Measurements from ENCODE around the gene CLCN7. TPM values are rescaled to one million over a fixed set of nuclear protein-coding genes. Genes with fewer than 3 reads are reported as not detected.

The CLCN7 gene
- total RNA-seq, 2 donors from 2014 or later = 51.9 to 108 TPM

DNA sequence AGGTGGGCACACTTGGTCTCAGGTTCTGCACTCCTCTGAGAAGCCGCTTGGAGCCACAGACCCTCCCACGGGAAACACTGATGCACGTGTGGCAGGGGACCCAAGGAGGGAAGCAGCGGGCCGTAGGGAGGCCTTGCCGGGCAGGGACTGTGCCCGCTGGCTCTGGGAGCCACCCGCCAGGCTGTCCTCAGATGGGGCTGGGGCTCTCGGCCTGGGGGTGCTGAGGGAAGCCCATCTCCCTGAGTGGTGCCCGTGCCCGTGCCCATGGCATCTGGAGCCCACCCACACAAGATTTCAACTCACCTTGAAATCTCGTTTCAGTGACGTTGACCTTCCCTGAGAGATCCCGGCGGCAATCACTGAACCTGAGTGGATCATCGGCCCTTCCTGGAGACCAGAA is 17.9 kb downstream of the CLCN7 start:
- Histone ChIP-seq H3K9me3 (no peaks in the 10 kb centered on the region), H3K27ac (no peak overlapping the region), H3K36me3 (peaks cover 9 to 26% of the 10 kb centered on the region in 2 donors), H3K27me3 (replicated peaks; ENCODE audit: insufficient read depth) (no peaks in the 10 kb centered on the region), H3K4me3 (no peak overlapping the region), H3K4me1 (replicated peaks) (no peaks in the 10 kb centered on the region)
- TF ChIP-seq POLR2A (IDR thresholded peaks at IDR 0.05) (no peak), POLR2AphosphoS5 (IDR thresholded peaks at IDR 0.05) (no peak)
- TF ChIP-seq, protein P1, sequence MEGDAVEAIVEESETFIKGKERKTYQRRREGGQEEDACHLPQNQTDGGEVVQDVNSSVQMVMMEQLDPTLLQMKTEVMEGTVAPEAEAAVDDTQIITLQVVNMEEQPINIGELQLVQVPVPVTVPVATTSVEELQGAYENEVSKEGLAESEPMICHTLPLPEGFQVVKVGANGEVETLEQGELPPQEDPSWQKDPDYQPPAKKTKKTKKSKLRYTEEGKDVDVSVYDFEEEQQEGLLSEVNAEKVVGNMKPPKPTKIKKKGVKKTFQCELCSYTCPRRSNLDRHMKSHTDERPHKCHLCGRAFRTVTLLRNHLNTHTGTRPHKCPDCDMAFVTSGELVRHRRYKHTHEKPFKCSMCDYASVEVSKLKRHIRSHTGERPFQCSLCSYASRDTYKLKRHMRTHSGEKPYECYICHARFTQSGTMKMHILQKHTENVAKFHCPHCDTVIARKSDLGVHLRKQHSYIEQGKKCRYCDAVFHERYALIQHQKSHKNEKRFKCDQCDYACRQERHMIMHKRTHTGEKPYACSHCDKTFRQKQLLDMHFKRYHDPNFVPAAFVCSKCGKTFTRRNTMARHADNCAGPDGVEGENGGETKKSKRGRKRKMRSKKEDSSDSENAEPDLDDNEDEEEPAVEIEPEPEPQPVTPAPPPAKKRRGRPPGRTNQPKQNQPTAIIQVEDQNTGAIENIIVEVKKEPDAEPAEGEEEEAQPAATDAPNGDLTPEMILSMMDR (IDR thresholded peaks at IDR 0.05) = no peak
- 93% methylated on average over 16 of the region's 16 CpGs for WGBS
- intact Hi-C loops (cut with DNase I) = no loop called here
- no peak for DNase-seq (ENCODE audit: low spot score)

DNA sequence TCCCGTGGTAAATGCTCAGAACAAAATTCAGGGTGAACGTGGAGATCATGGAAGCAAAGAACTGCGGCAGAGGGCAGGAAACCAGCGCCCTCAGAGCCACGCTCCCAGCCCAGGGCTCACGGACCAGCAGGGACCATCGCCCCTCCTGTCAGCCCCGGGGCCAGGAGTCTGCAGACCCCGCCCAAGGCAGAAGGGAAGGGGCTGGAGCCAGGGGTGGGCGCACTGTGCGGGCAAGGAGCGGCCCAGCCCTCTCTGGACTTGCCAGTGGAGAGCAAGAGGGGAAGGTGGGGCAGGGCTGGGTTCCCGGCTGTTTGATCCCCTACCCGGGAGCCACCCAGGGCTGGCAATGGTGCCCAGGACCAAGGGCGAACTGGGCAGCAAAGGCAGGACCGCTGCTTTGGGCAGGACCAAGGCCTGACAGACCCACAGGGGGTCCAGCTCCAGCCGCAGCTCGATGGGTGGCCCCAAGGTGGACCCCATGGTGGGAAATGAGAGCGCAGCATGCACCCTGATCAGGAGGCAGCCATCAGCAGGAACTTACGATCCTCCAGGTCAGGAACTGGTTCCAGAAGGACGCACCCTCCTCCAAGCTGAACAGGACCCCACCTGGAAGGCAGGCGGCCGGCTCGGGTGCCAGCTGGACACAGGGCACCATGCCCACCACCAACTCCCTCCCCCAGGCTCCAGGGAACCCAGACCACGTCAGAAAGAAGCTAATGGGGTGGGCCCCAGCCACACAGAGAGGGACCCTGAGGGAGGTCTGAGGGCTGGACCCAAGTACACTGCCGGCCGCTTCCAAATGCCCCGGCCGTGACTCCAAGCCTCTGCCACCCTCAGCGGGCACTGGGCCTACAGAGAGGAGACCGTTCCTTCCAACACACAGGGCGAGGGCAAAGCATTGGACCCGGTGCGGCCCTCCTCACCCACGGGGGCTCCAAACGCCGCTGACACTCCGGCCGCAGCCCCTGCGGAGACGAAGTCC is 19.3 kb downstream of the CLCN7 start:
- Histone ChIP-seq H3K27ac (no peak overlapping the region), H3K9me3 (no peaks in the 10 kb centered on the region), H3K27me3 (replicated peaks; ENCODE audit: insufficient read depth) (no peaks in the 10 kb centered on the region), H3K36me3 (peaks cover 9 to 26% of the 10 kb centered on the region in 2 donors), H3K4me1 (replicated peaks) (no peaks in the 10 kb centered on the region), H3K4me3 (no peak overlapping the region)
- TF ChIP-seq POLR2AphosphoS5 (IDR thresholded peaks at IDR 0.05) = no peak
- no peak for DNase-seq (ENCODE audit: low spot score)
- 93% methylated on average over 37 of the region's 41 CpGs for WGBS
- intact Hi-C loops (cut with DNase I) = no loop called here

DNA sequence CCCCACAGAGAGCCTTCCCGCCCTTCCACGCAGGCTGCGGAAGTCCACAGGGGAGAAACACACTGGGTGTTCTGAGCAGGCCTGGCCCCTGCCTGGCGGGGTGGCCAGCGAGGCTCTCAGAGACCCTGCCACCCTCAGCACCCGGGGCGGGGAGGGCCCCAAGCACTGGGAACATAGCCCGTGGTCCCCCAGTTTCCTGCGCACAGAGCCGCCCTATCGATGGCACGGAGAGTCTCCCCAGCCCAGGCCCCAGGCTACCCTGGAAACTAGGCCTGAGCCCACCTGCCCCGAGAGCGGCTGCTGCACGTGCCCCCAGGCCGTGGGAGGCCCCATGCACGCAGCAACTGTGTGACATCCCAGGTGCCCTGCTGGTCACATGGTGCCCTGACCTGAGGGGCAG is 20.3 kb downstream of the CLCN7 start:
- no peak overlapping the region for H3K4me3 ChIP-seq
- 91% methylated on average over 16 of the region's 17 CpGs for WGBS
- H3K9me3 ChIP-seq = no peaks in the 10 kb centered on the region
- H3K4me1 ChIP-seq (replicated peaks) = no peaks in the 10 kb centered on the region
- intact Hi-C loops (cut with DNase I) = no loop called here
- H3K36me3 ChIP-seq = peaks cover 9 to 26% of the 10 kb centered on the region in 2 donors
- TF ChIP-seq, protein P1 (IDR thresholded peaks at IDR 0.05) = no peak
- H3K27ac ChIP-seq = no peak overlapping the region
- no peak for DNase-seq (ENCODE audit: low spot score)
- no peaks in the 10 kb centered on the region for H3K27me3 ChIP-seq (replicated peaks; ENCODE audit: insufficient read depth)

DNA sequence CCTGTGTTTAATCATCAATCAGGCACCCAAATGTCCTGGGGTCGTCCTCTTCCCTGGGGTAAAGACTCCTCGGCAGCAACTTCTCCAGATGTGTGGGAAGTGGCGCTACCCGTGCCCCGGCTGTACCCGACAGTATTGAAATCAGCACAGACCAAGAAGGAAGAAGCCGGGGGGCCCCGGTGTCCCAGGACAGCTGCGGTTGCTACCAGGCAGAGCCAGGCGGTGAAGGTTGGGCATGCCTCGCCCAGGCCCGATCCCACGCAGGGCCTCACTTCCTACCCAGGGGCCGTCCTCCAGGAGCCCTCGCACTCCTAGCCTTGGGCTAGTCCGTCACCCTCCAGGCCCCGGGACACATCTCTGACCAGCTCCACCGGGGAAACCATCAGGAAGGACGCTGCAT is 21.5 kb downstream of the CLCN7 start:
- Histone ChIP-seq H3K27ac (no peak overlapping the region), H3K4me1 (replicated peaks) (no peaks in the 10 kb centered on the region), H3K36me3 (peaks cover 9 to 26% of the 10 kb centered on the region in 2 donors), H3K9me3 (no peaks in the 10 kb centered on the region), H3K4me3 (no peak overlapping the region), H3K27me3 (replicated peaks; ENCODE audit: insufficient read depth) (no peaks in the 10 kb centered on the region)
- no peak for DNase-seq (ENCODE audit: low spot score)
- TF ChIP-seq POLR2A (IDR thresholded peaks at IDR 0.05) = no peak
- TF ChIP-seq, protein P1 (IDR thresholded peaks at IDR 0.05) = no peak
- TF ChIP-seq POLR2AphosphoS5 (IDR thresholded peaks at IDR 0.05) = no peak
- 91% methylated on average over 16 of the region's 19 CpGs for WGBS
- intact Hi-C loops (cut with DNase I) = no loop called here

DNA sequence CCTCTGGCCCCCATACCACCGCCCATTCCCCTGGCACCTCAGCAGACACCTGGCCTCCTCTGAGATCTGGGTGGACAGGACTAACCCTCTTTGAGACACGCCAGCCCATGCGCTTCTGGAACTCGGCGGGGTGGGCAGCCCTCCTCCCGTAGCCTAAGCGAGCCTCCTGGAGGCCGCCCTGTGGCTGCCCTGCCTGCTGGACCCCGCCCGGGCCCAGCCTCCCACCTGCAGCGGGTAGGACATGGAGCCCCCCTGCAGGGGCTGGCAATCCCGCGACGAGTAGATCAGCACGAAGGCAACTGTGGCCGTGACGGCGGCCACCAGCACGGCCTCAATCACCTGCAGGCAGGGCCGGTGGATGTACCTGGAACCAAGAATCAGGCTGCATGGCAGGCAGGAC is 22.3 kb downstream of the CLCN7 start:
- Histone ChIP-seq H3K36me3 (peaks cover 9 to 26% of the 10 kb centered on the region in 2 donors), H3K27me3 (replicated peaks; ENCODE audit: insufficient read depth) (no peaks in the 10 kb centered on the region), H3K4me3 (no peak overlapping the region), H3K9me3 (no peaks in the 10 kb centered on the region), H3K4me1 (replicated peaks) (no peaks in the 10 kb centered on the region), H3K27ac (no peak overlapping the region)
- intact Hi-C loops (cut with DNase I) = no loop called here
- no peak for DNase-seq (ENCODE audit: low spot score)
- no peak for TF ChIP-seq POLR2AphosphoS5 (IDR thresholded peaks at IDR 0.05)
- TF ChIP-seq, protein P1 (IDR thresholded peaks at IDR 0.05) = no peak
- WGBS = 92% methylated on average over 20 of the region's 20 CpGs

All from prostate gland (tissue), 2 donors.